ENCODE data around the gene MEGF11. TPM values are rescaled to one million over a fixed set of nuclear protein-coding genes. Genes with fewer than 3 reads are reported as not detected.

MEGF11 gene
- total RNA-seq, 1 experiment from 2014 or later: 1.2 TPM

GRCh38 chr15:65935391-65935790, 318.2 kb downstream of the MEGF11 start:
- Mint-ChIP-seq H3K4me1 (peaks cover 4 to 16% of the 10 kb centered on the region in 2 experiments), H3K27ac (no peak overlapping the region; a peak in 1 of 7 replicates), H3K4me3 (no peak overlapping the region), H3K36me3 (ENCODE audit: insufficient read depth in 1 of 3, low read depth in 3 of 3) (no peaks in the 10 kb centered on the region), H3K27me3 (ENCODE audit: low read depth) (peaks cover 1% of the 10 kb centered on the region), H3K9me3 (no peaks in the 10 kb centered on the region)
- Histone ChIP-seq H3K9ac (ENCODE audit: extremely low read depth, insufficient read length, low read length) (no peak overlapping the region), H3K56ac (ENCODE audit: insufficient read length, low read depth, low read length) (no peak overlapping the region), H3T11ph (ENCODE audit: low read length) (no peak overlapping the region), H3K23me2 (ENCODE audit: insufficient read length, low read depth, low read length, poor library complexity, severe bottlenecking) (no peaks in the 10 kb centered on the region), H3K9me3 (ENCODE audit: control insufficient read depth, low read depth, low read length) (no peaks in the 10 kb centered on the region), H4K5ac (ENCODE audit: insufficient read length, low read depth, low read length) (no peak overlapping the region), H2BK15ac (ENCODE audit: low read depth, low read length) (no peak overlapping the region), H2BK20ac (ENCODE audit: low read depth, low read length, poor library complexity, severe bottlenecking) (no peak overlapping the region), H3K18ac (ENCODE audit: insufficient read length, low read depth, low read length) (no peak overlapping the region), H2AK5ac (ENCODE audit: insufficient read length, low read length) (no peak overlapping the region), H4K20me1 (ENCODE audit: control insufficient read depth, insufficient read depth, insufficient read length) (no peaks in the 10 kb centered on the region), H2BK12ac (ENCODE audit: insufficient read length, low read depth, low read length) (no peak overlapping the region), H3K4me2 (ENCODE audit: insufficient read depth, insufficient read length, low read length) (no peak overlapping the region), H2BK5ac (ENCODE audit: insufficient read length, low read length) (no peak overlapping the region), H3K27ac (ENCODE audit: insufficient read length, low read depth, low read length) (no peak overlapping the region), H3K79me1 (ENCODE audit: insufficient read depth, low read depth, low read length, poor library complexity, severe bottlenecking) (no peaks in the 10 kb centered on the region), H4K8ac (replicated peaks; ENCODE audit: insufficient read length, low read depth, low read length) (no peak overlapping the region), H3K79me2 (ENCODE audit: insufficient read depth, low read length) (no peaks in the 10 kb centered on the region), H3K4me1 (ENCODE audit: insufficient read depth, low read length) (no peaks in the 10 kb centered on the region), H3K27me3 (ENCODE audit: insufficient read depth, low read length) (no peaks in the 10 kb centered on the region), H2AFZ (ENCODE audit: low read length) (no peak overlapping the region), H2BK120ac (ENCODE audit: low read depth, low read length, poor library complexity, severe bottlenecking) (no peak overlapping the region), H3K23ac (ENCODE audit: insufficient read length, low read depth, low read length) (no peak overlapping the region), H3K14ac (ENCODE audit: insufficient read depth, low read length) (no peak overlapping the region), H3K4ac (ENCODE audit: low read depth, low read length) (no peak overlapping the region), H4K91ac (ENCODE audit: insufficient read length, low read depth, low read length) (no peak overlapping the region)
- DNase-seq: no peak
- no CpG with 5 or more reads among the region's 2 CpGs for whole genome bisulfite sequencing (ENCODE audit: extremely low coverage, insufficient read length, low lambda C conversion rate)
- no peak for TF ChIP-seq CTCF (conservative IDR thresholded peaks at IDR 0.05)
